Measurements from ENCODE around the gene DDI1. TPM values are rescaled to one million over a fixed set of nuclear protein-coding genes. Genes with fewer than 3 reads are reported as not detected.

DDI1 gene
- total RNA-seq, 1 donor from 2014 or later = not detected

GRCh38 chr11:104015649-104016415 is 20.6 kb upstream of the DDI1 start:
- no peak overlapping the region for H3K27ac Mint-ChIP-seq (ENCODE audit: unreplicated experiment)
- no peak overlapping the region for H3K4me3 Mint-ChIP-seq (ENCODE audit: unreplicated experiment)
- no peaks in the 10 kb centered on the region for H3K4me1 Mint-ChIP-seq (ENCODE audit: low read depth)
- DNase-seq (ENCODE audit: low spot score) = no peak
- H3K36me3 Mint-ChIP-seq (ENCODE audit: low read depth) = no peaks in the 10 kb centered on the region
- no peaks in the 10 kb centered on the region for H3K9me3 Mint-ChIP-seq (ENCODE audit: low read depth)
- TF ChIP-seq, protein P1, sequence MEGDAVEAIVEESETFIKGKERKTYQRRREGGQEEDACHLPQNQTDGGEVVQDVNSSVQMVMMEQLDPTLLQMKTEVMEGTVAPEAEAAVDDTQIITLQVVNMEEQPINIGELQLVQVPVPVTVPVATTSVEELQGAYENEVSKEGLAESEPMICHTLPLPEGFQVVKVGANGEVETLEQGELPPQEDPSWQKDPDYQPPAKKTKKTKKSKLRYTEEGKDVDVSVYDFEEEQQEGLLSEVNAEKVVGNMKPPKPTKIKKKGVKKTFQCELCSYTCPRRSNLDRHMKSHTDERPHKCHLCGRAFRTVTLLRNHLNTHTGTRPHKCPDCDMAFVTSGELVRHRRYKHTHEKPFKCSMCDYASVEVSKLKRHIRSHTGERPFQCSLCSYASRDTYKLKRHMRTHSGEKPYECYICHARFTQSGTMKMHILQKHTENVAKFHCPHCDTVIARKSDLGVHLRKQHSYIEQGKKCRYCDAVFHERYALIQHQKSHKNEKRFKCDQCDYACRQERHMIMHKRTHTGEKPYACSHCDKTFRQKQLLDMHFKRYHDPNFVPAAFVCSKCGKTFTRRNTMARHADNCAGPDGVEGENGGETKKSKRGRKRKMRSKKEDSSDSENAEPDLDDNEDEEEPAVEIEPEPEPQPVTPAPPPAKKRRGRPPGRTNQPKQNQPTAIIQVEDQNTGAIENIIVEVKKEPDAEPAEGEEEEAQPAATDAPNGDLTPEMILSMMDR (IDR thresholded peaks at IDR 0.05) = no peak
- peaks cover 2% of the 10 kb centered on the region for H3K27me3 Mint-ChIP-seq (ENCODE audit: low read depth)

GRCh38 chr11:104024572-104024971 is 11.9 kb upstream of the DDI1 start:
- no peaks in the 10 kb centered on the region for H3K36me3 Mint-ChIP-seq (ENCODE audit: low read depth)
- no peak overlapping the region for H3K4me3 Mint-ChIP-seq (ENCODE audit: unreplicated experiment)
- H3K9me3 Mint-ChIP-seq (ENCODE audit: low read depth) = no peaks in the 10 kb centered on the region
- TF ChIP-seq, protein P1 (IDR thresholded peaks at IDR 0.05) = no peak
- H3K4me1 Mint-ChIP-seq (ENCODE audit: low read depth) = peaks cover 4% of the 10 kb centered on the region
- no peak for DNase-seq (ENCODE audit: low spot score)
- H3K27ac Mint-ChIP-seq (ENCODE audit: unreplicated experiment) = no peak overlapping the region
- peaks cover 2% of the 10 kb centered on the region for H3K27me3 Mint-ChIP-seq (ENCODE audit: low read depth)

DNA sequence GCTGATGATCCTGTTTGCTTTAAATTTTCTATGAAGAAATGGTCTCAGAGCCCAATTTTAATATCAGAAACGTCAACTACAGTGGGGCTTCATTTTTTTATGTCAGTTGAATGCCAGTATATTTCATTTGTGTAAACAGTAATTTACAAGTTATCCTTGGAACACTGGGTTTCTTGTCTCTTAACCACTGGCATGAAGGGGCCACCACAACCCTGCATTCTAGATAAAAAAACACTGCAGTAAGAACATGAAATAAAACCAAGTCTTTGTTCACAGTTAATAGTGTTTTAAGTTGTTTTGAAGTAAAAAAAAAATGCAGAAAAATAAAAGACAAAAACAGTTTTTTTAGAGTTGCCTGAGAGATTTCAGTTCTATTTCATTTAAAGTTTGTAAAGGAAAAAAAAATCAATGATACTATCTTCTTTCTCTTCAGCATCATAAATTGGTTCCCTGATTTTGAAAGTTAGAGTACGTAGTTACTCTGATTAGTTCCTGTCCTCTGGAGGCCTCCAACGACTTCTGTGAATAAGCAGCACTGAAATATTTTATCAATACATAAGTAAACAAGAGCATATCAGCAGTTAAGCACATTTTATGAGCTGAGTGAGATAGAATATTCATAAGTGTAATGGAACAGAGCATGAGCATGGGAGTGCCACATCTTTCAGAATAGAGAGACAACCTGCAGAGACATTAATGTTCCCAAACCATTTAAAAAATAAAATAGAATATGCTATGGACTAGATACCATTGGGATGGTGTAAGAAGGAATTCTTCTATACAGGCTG is 7.8 kb upstream of the DDI1 start:
- TF ChIP-seq, protein P1 (IDR thresholded peaks at IDR 0.05) = no peak
- Mint-ChIP-seq H3K27me3 (ENCODE audit: low read depth) (no peaks in the 10 kb centered on the region), H3K9me3 (ENCODE audit: low read depth) (peaks cover 9% of the 10 kb centered on the region), H3K4me1 (ENCODE audit: low read depth) (peaks cover 11% of the 10 kb centered on the region), H3K27ac (ENCODE audit: unreplicated experiment) (no peak overlapping the region), H3K36me3 (ENCODE audit: low read depth) (no peaks in the 10 kb centered on the region), H3K4me3 (ENCODE audit: unreplicated experiment) (no peak overlapping the region)
- DNase-seq (ENCODE audit: low spot score) = no peak

DNA sequence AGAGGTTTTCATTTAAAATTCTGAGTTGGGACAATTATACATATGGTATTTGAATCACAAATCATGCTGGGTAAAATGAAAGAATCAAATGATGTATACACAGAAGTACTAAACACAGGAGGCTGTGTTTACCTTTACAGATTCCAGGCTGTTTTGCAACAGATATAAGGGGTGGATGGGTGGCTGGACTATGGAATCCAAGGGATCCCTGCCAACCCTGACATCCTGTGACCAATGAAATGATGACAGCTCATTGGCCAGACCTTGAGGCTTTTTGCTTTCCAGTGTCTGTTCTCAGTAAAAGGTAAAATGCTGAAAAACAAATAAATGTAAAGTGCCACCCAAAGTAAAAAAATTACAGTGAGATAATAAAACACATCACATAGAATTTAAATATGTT is 3.3 kb upstream of the DDI1 start:
- H3K9me3 Mint-ChIP-seq (ENCODE audit: low read depth) = peaks cover 9% of the 10 kb centered on the region
- no peaks in the 10 kb centered on the region for H3K27me3 Mint-ChIP-seq (ENCODE audit: low read depth)
- peaks cover 16% of the 10 kb centered on the region for H3K4me1 Mint-ChIP-seq (ENCODE audit: low read depth)
- TF ChIP-seq, protein P1 (IDR thresholded peaks at IDR 0.05) = no peak
- no peaks in the 10 kb centered on the region for H3K36me3 Mint-ChIP-seq (ENCODE audit: low read depth)
- H3K4me3 Mint-ChIP-seq (ENCODE audit: unreplicated experiment) = no peak overlapping the region
- no peak overlapping the region for H3K27ac Mint-ChIP-seq (ENCODE audit: unreplicated experiment)
- no peak for DNase-seq (ENCODE audit: low spot score)

- Mint-ChIP-seq H3K4me3 (ENCODE audit: unreplicated experiment) (no peak overlapping the region), H3K36me3 (ENCODE audit: low read depth) (no peaks in the 10 kb centered on the region), H3K27me3 (ENCODE audit: low read depth) (no peaks in the 10 kb centered on the region), H3K4me1 (ENCODE audit: low read depth) (peaks cover 13% of the 10 kb centered on the region), H3K9me3 (ENCODE audit: low read depth) (peaks cover 9% of the 10 kb centered on the region), H3K27ac (ENCODE audit: unreplicated experiment) (no peak overlapping the region)
- DNase-seq (ENCODE audit: low spot score) = no peak
- TF ChIP-seq, protein P1 (IDR thresholded peaks at IDR 0.05) = no peak
These were observed 2.9 kb upstream of the DDI1 start for GRCh38 chr11:104033561-104033960.

All from chondrocyte (in vitro differentiated cells).